HepG2 (cell line): ENCODE results near the gene KMT2A. TPM values are rescaled to one million over a fixed set of nuclear protein-coding genes. Genes with fewer than 3 reads are reported as not detected.

Source experiments
- ELF3 ChIP-seq: IDR thresholded peaks from 2 replicates; pipeline ENCODE4 v1.6.1; 2016; ENCODE audit warnings: missing genetic modification reagents, missing compliant biosample characterization
- FUBP1 ChIP-seq: sonication (generic); formaldehyde crosslinking; IDR thresholded peaks from 2 replicates; pipeline ENCODE4 v1.5.1; 2020; ENCODE audit warnings: missing genetic modification reagents, mild to moderate bottlenecking, borderline replicate concordance
- GABPA ChIP-seq, 2 experiments: IDR thresholded peaks; 2 replicates each; pipeline ENCODE4 v1.6.1; 2011 to 2016; ENCODE audit warnings: low read depth in 2 of 2, low read length in 1 of 2, missing biosample characterization in 1 of 2, missing genetic modification characterization in 1 of 2
- KLF16 ChIP-seq, 2 experiments: sonication (generic) in 1 of 2; formaldehyde crosslinking in 1 of 2; IDR thresholded peaks; 2 replicates each; pipeline versions ENCODE4 v1.6.1 to v1.8.0; 2016 to 2023; ENCODE audit warnings: missing genetic modification reagents in 2 of 2, missing compliant biosample characterization in 1 of 2
- MED8 ChIP-seq: sonication (generic); formaldehyde crosslinking; IDR thresholded peaks from 2 replicates; pipeline ENCODE4 v1.8.1; 2023; ENCODE audit warnings: mild to moderate bottlenecking, missing genetic modification reagents; ENCODE audit not compliant: insufficient replicate concordance
- MTA3 ChIP-seq: sonication (generic); formaldehyde crosslinking; IDR thresholded peaks from 2 replicates; pipeline ENCODE4 v1.4.0; 2020; ENCODE audit warnings: missing genetic modification reagents
- SIX4 ChIP-seq: sonication (generic); formaldehyde crosslinking; IDR thresholded peaks from 2 replicates; pipeline ENCODE4 v1.4.0; 2020; ENCODE audit warnings: missing genetic modification reagents
- SRSF1 ChIP-seq: fragments of 200-400 bp; formaldehyde crosslinking; optimal IDR thresholded peaks from 2 replicates; pipeline ENCODE3; 2017; ENCODE audit warnings: mild to moderate bottlenecking, low read depth, low read length, moderate library complexity
- TAF1 ChIP-seq: sonication (generic); formaldehyde crosslinking; IDR thresholded peaks from 2 replicates; pipeline ENCODE4 v1.4.0; 2020; ENCODE audit warnings: missing genetic modification reagents
- ZFP1 ChIP-seq: IDR thresholded peaks from 2 replicates; pipeline ENCODE4 v1.6.1; 2016
- ZNF136 ChIP-seq: sonication (generic); formaldehyde crosslinking; IDR thresholded peaks from 2 replicates; pipeline ENCODE4 v1.8.1; 2022; ENCODE audit warnings: low read depth, mild to moderate bottlenecking, moderate library complexity, missing genetic modification reagents
- ZNF232 ChIP-seq: sonication (generic); formaldehyde crosslinking; IDR thresholded peaks from 2 replicates; pipeline ENCODE4 v1.4.0; 2020; ENCODE audit warnings: missing genetic modification reagents, borderline replicate concordance
- ZNF644 ChIP-seq: IDR thresholded peaks from 2 replicates; pipeline ENCODE4 v1.6.1; 2016; ENCODE audit warnings: low read depth
- ZNF782 ChIP-seq: sonication (generic); formaldehyde crosslinking; IDR thresholded peaks from 2 replicates; pipeline ENCODE4 v1.4.0; 2020; ENCODE audit warnings: missing genetic modification reagents, mild to moderate bottlenecking, borderline replicate concordance
- ZNF790 ChIP-seq: sonication (generic); formaldehyde crosslinking; IDR thresholded peaks from 2 replicates; pipeline ENCODE4 v1.8.0; 2022; ENCODE audit warnings: missing genetic modification reagents, mild to moderate bottlenecking, borderline replicate concordance
- ZSCAN20 ChIP-seq: sonication (generic); formaldehyde crosslinking; IDR thresholded peaks from 2 replicates; pipeline ENCODE4 v1.4.0; 2020; ENCODE audit warnings: missing genetic modification reagents, mild to moderate bottlenecking, borderline replicate concordance
- polyA plus RNA-seq, 8 experiments: library from polyadenylated mRNA; depleted of rRNA in 3 of 8; stranded (reverse) in 7 of 8; unstranded in 1 of 8; fragments of >200 nt; fragmentation: Illumina TruSeq in 4 of 8; extraction: Trizol in 4 of 8; gene quantifications; 2 replicates each; pipeline versions ENCODE4 v1.2.1 to v1.2.3, GENCODE V29; 2011 to 2016; ENCODE audit warnings: low read depth in 4 of 8, missing spikeins in 1 of 8, mixed read lengths in 1 of 8; ENCODE audit not compliant: insufficient read depth in 1 of 8
- total RNA-seq, 5 experiments: library from RNA; depleted of rRNA; stranded (reverse); fragments of >200 nt; fragmentation: Illumina TruSeq; extraction: Trizol; gene quantifications; 2 replicates each; pipeline ENCODE4 v1.2.3, GENCODE V29; 2016; ENCODE audit warnings: low read depth in 1 of 5
- TF ChIP-seq, protein P1 (sequence below): IDR thresholded peaks from 2 replicates; pipeline ENCODE4 v1.6.1; 2016; ENCODE audit warnings: low read depth, missing genetic modification reagents, missing compliant biosample characterization
- TF ChIP-seq, protein P2 (sequence below): IDR thresholded peaks from 2 replicates; pipeline ENCODE4 v1.6.1; 2016; ENCODE audit warnings: mild to moderate bottlenecking

KMT2A gene
- total and polyA plus RNA-seq, 2 of the 13 experiments (the other 11 are each of a cell fraction or from before 2014, with no cell fraction given), result 12.4 to 20.0 TPM

GRCh38 chr11:118572061-118572980 is 136.0 kb downstream of the KMT2A start, which contains the start of gene ARCN1 (continued):
- TF ChIP-seq GABPA (IDR thresholded peaks at IDR 0.05; ENCODE audit: low read depth, low read length), result peak; percentile 58
- TF ChIP-seq GABPA (CRISPR knock-in tag; IDR thresholded peaks at IDR 0.05; ENCODE audit: low read depth), result peak; percentile 86
- no peak for TF ChIP-seq ZNF782 (CRISPR knock-in tag)
- TF ChIP-seq ZSCAN20, result 0 out of 2 replicates have a peak, but pooled peaks have one; percentile 35
- no peak for TF ChIP-seq ZNF644 (CRISPR knock-in tag)
- peak; percentile 57; the same call in 1 of the 2 replicates for TF ChIP-seq ZNF232 (CRISPR knock-in tag)
- TF ChIP-seq ELF3 (CRISPR knock-in tag), result no peak
- TF ChIP-seq MTA3, result no peak
- TF ChIP-seq FUBP1, result no peak
- no peak for TF ChIP-seq ZNF136 (CRISPR knock-in tag)
- TF ChIP-seq KLF16 (CRISPR knock-in tag; IDR thresholded peaks at IDR 0.05), result peak in 1 of 2 experiments; percentile 43; a peak in 1 of 4 replicates
- no peak for TF ChIP-seq MED8 (CRISPR knock-in tag)
- peak; percentile 76; the same call in 1 of the 2 replicates for TF ChIP-seq TAF1 (CRISPR knock-in tag)
- TF ChIP-seq, protein P1, sequence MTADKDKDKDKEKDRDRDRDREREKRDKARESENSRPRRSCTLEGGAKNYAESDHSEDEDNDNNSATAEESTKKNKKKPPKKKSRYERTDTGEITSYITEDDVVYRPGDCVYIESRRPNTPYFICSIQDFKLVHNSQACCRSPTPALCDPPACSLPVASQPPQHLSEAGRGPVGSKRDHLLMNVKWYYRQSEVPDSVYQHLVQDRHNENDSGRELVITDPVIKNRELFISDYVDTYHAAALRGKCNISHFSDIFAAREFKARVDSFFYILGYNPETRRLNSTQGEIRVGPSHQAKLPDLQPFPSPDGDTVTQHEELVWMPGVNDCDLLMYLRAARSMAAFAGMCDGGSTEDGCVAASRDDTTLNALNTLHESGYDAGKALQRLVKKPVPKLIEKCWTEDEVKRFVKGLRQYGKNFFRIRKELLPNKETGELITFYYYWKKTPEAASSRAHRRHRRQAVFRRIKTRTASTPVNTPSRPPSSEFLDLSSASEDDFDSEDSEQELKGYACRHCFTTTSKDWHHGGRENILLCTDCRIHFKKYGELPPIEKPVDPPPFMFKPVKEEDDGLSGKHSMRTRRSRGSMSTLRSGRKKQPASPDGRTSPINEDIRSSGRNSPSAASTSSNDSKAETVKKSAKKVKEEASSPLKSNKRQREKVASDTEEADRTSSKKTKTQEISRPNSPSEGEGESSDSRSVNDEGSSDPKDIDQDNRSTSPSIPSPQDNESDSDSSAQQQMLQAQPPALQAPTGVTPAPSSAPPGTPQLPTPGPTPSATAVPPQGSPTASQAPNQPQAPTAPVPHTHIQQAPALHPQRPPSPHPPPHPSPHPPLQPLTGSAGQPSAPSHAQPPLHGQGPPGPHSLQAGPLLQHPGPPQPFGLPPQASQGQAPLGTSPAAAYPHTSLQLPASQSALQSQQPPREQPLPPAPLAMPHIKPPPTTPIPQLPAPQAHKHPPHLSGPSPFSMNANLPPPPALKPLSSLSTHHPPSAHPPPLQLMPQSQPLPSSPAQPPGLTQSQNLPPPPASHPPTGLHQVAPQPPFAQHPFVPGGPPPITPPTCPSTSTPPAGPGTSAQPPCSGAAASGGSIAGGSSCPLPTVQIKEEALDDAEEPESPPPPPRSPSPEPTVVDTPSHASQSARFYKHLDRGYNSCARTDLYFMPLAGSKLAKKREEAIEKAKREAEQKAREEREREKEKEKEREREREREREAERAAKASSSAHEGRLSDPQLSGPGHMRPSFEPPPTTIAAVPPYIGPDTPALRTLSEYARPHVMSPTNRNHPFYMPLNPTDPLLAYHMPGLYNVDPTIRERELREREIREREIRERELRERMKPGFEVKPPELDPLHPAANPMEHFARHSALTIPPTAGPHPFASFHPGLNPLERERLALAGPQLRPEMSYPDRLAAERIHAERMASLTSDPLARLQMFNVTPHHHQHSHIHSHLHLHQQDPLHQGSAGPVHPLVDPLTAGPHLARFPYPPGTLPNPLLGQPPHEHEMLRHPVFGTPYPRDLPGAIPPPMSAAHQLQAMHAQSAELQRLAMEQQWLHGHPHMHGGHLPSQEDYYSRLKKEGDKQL (CRISPR knock-in tag), result no peak
- TF ChIP-seq SIX4 (CRISPR knock-in tag), result no peak
- TF ChIP-seq ZNF790 (CRISPR knock-in tag), result peak; percentile 58; the same call in 1 of the 2 replicates
- no peak for TF ChIP-seq SRSF1
- TF ChIP-seq, protein P2, sequence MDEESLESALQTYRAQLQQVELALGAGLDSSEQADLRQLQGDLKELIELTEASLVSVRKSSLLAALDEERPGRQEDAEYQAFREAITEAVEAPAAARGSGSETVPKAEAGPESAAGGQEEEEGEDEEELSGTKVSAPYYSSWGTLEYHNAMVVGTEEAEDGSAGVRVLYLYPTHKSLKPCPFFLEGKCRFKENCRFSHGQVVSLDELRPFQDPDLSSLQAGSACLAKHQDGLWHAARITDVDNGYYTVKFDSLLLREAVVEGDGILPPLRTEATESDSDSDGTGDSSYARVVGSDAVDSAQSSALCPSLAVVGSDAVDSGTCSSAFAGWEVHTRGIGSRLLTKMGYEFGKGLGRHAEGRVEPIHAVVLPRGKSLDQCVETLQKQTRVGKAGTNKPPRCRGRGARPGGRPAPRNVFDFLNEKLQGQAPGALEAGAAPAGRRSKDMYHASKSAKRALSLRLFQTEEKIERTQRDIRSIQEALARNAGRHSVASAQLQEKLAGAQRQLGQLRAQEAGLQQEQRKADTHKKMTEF, result peak; percentile 34; the same call in 1 of the 2 replicates
- TF ChIP-seq ZFP1 (CRISPR knock-in tag), result no peak; the same call in 1 of the 2 replicates
